HG02970 (cell line): ENCODE results near the gene CLOCK.

Source experiments
- ATAC-seq: cut with Tn5 transposase; IDR thresholded peaks from one replicate; pipeline ENCODE4 v1.9.1; 2021; ENCODE audit warnings: mild to moderate bottlenecking, moderate library complexity, moderate number of reproducible peaks; ENCODE audit not compliant: unreplicated experiment, low FRiP score

The CLOCK gene

GRCh38 chr4:55386840-55387239 is 159.9 kb downstream of the CLOCK start:
- no peak for ATAC-seq

- no peak for ATAC-seq
Measured at GRCh38 chr4:55386073-55386472, 160.6 kb downstream of the CLOCK start.

GRCh38 chr4:55385201-55385649 is 161.5 kb downstream of the CLOCK start:
- ATAC-seq = no peak

- no peak for ATAC-seq
Measured at GRCh38 chr4:55382488-55383003, 164.2 kb downstream of the CLOCK start.

- no peak for ATAC-seq
Measured at GRCh38 chr4:55381502-55381901, 165.2 kb downstream of the CLOCK start.

- ATAC-seq = no peak
Measured at GRCh38 chr4:55380576-55380975, 166.1 kb downstream of the CLOCK start.

- no peak for ATAC-seq
Measured at GRCh38 chr4:55378617-55379467, 167.9 kb downstream of the CLOCK start.
